ENCODE data around the gene EPB41L4A.
"Not testable (repeated sequence)": the region's sequence is repeated elsewhere in the genome, so short reads cannot be mapped to it uniquely, and the experiment has no call there.

Gene EPB41L4A

GRCh38 chr5:112210430-112211005, 208.6 kb downstream of the EPB41L4A start:
- no peak for DNase-seq (ENCODE audit: low read depth in 2 of 2)

DNA sequence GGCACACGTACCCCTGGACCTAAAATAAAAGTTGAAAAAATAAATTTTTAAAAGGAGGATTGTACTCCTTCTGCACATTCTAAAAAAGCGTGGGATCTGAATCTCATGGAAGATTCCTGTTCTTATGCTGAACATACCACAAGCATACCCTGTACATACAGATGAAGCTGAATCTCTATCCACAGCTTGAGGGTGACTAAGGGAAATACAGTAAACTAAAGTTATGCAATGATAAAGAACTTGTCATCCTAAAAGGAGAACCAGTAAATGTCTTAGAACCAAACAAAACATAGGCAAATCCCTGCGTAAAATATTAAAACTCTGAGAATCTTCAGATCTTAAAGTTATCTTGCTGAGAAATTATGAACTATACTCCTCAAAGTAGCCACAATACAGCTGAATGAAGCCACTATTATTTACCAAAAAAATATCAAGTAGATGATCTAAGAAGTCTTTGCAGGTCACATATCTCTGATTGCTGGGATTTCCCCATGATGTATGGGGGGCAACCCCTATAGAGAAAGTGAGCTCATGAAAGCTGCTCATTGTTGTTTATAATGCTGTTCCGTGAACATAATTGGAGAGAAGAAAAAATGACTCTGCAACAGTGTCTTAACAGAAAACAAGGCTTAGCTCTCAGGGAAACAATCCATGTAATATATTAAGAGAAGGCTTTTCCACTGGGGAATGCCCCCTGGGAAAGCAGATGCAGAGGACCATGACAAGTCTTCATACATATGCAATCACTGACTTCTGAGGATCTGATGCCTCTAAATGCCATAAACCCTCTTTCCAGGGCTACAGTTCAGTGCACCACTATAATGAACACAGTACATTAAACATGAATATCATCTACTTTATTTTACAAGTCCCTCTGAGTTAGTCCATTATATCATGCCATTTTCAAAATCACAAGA, 210.1 kb downstream of the EPB41L4A start:
- no peak for DNase-seq (ENCODE audit: low read depth in 2 of 2)

- DNase-seq (ENCODE audit: low read depth in 2 of 2), result not testable (repeated sequence)
These were observed 210.9 kb downstream of the EPB41L4A start for GRCh38 chr5:112208195-112208594.

- no peak for DNase-seq (ENCODE audit: low read depth in 2 of 2)
These were observed 213.2 kb downstream of the EPB41L4A start for GRCh38 chr5:112205846-112206245.

DNA sequence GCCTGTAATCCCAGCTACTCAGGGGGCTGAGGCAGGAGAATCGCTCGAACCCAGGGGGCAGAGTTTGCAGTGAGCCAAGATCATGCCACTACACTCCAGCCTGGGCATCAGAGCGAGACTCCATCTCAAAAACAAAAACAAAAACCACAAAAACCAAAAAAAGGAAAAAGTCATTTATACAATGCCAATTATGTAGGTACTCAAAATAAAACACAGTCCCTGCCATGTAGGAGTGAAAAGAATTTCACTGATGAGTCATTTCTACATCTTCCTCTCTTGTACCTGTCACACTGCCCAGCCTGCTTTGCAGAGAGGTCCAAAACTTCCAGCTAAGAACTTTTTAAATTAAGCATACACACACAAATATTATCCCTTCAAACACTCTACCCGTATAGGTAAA, 215.8 kb downstream of the EPB41L4A start:
- DNase-seq (ENCODE audit: low read depth in 2 of 2), result no peak

GRCh38 chr5:112202694-112203093, 216.4 kb downstream of the EPB41L4A start:
- no peak for DNase-seq (ENCODE audit: low read depth in 2 of 2)

- no peak for DNase-seq (ENCODE audit: low read depth in 2 of 2)
These were observed 217.9 kb downstream of the EPB41L4A start for GRCh38 chr5:112201141-112201540.

DNA sequence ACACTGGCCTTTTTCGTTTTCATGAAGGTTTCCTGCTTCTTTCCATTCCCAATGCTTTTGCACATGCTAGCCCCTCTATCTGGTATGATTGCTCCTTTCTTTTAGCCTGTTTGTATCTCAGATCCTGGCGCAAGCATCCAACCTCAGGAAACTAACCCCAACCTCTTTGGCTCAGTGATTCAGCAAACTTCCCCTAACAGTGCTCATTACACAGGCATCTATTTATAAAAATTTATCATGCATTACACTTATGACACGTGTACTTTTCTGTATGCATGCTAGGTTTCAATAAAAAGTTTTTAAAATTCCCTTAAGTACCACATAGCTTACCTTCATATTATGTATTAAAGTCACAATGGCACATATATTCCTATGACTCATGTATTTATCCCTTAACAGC, 218.9 kb downstream of the EPB41L4A start:
- DNase-seq (ENCODE audit: low read depth in 2 of 2), result no peak

DNA sequence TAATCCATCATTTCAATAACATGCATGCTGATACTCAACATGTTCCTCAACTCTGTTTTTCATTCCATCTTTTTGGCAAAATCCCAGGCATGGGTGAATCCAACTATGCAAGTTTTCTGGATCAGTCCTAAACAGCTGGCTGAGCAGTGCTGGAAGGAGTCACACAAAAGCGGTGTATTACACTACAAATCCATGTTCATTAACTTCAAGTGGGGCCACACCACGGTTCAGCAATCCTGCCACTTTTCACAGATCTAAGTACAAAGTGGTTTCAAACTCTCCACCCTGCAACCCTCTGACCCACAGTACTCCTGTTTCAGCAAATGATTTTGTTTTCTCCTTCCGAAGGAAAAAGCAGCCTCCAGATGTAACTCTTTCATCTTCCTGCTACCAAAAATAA, 222.5 kb downstream of the EPB41L4A start:
- DNase-seq (ENCODE audit: low read depth in 2 of 2), result no peak

DNA sequence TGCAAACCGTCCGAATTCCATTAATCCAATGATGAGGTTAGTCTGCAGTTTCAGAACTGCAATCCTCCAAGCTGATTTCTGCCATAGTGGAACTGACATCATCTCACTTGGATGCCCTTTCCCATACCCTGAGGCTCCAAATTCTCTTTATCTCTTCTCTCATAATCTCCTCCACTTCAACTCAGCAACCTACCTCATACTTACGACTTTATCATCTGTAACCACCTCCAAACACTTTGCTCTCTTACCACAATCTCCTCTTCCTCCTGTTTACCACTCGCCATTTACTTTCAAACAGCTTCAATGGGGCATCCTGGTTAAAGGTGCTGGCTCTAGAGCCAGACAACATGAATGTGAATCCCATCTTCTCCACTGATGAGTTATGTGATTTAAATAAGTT, 223.2 kb downstream of the EPB41L4A start:
- DNase-seq (ENCODE audit: low read depth in 2 of 2), result no peak

GRCh38 chr5:112192866-112193265, 226.2 kb downstream of the EPB41L4A start:
- no peak for DNase-seq (ENCODE audit: low read depth in 2 of 2)

DNA sequence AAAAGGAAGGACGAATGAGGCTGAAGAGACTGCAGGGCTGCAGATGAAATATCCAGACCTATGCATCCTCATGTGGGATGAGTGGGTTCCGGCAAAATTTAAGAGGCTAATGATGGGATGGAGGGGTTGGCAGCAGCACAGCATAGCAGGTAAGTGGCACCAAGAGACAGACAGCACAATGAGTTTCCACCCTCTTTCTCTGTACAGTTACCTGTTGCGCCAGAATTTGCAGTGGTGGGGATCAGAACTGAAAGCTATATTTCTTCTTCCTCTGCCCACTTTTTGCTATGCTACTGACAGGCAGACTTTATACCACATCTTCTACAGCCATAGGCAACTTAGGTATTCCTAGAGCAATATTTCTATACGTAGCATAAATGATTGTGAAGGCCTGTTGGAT, 227.0 kb downstream of the EPB41L4A start:
- DNase-seq (ENCODE audit: low read depth in 2 of 2), result no peak

DNA sequence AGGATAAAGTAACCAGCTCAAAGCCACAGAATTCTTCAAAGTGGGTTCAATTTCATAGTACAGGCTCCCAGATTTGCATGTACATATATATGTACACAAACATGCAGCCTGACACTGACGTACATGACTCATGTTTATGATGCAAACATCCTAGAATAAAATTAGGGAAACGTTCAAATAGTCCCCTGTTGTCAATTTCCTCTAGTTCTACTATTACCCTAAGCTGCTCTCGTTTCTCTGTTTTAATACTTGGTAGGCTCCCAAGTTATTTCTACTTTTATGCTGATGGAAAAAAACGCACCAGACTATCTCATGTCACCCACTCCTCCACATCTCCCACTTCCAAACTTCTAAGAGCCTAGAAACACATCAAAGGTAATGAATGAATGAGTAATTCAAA, 229.7 kb downstream of the EPB41L4A start:
- no peak for DNase-seq (ENCODE audit: low read depth in 2 of 2)

- no peak for DNase-seq (ENCODE audit: low read depth in 2 of 2)
These were observed 232.6 kb downstream of the EPB41L4A start for GRCh38 chr5:112186401-112186990.

DNA sequence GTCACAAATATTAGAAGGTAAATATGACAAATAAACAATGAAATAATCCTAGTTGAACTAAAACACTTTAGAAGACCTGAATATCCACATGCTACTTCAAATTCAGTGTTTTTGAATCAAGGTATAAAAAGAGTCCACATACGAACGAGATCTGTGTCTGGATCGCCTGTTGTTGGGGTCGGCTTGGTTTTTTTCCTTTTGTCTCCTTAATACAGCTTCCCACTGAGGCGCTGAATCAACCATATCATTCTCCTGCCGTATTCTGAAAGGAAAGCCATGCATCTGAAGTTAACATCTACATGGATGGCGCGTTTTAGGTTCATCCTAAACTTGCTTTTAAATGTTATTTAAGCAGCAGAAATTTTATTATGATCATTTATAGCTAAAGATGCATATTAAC, 235.2 kb downstream of the EPB41L4A start:
- no peak for DNase-seq (ENCODE audit: low read depth in 2 of 2)

DNA sequence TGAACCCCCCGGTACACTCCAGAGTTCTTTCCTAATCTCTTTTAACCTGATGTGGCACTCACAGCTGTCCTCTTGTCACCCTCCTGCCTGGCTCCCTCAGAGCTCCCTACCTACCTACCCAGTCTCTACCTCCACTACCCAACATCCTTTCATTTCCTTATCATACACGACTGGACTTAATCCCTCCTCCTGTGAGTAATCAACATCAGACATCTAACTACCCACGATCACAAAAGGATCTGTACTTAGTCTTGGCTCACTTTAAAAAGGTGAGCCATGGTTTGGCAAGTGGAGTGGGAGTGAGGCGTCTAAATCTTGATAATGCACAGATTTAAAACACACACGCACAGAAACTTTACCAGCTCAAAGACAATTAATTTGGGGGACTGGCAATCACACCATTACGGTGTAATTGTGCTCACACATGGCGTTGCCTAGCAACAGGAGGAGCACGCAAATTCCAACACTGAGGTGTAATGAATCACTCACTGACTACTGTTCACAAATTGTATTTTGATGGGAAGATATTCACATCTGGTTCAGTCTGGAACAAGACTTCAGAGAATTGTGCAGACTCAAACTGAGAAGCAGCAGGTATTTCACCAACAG, 235.9 kb downstream of the EPB41L4A start:
- no peak for DNase-seq (ENCODE audit: low read depth in 2 of 2)

- no peak for DNase-seq (ENCODE audit: low read depth in 2 of 2)
These were observed 239.8 kb downstream of the EPB41L4A start for GRCh38 chr5:112179290-112179689.

DNA sequence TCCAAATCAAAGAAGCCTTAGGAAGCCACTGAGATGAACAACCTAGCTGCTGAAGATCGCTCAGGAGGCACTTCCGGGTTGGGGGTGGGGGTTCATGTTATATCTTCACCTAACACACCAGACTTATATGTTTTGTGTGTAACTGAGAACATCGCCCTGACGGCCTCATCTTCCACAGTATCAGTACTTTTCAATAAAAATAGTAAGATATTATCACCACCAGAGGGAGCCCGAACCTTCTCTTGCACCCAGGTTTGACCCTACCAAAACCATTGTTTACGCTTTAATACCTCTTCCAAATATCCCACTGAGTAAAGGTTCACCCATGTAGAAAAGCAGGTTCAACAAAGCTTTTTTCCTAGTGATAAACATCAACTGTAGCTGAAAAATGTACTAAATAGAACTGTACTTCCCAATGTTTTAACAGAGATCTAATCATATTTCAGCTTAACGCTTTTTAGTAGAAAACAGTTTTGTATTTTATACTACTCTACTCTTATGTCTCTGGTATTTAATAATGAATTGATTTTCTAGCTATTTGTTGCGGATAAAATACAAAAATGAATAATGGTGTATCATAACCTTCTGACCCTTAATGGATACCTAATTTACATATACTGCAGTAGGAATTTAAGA, 244.0 kb downstream of the EPB41L4A start:
- no peak for DNase-seq (ENCODE audit: low read depth in 2 of 2)

DNA sequence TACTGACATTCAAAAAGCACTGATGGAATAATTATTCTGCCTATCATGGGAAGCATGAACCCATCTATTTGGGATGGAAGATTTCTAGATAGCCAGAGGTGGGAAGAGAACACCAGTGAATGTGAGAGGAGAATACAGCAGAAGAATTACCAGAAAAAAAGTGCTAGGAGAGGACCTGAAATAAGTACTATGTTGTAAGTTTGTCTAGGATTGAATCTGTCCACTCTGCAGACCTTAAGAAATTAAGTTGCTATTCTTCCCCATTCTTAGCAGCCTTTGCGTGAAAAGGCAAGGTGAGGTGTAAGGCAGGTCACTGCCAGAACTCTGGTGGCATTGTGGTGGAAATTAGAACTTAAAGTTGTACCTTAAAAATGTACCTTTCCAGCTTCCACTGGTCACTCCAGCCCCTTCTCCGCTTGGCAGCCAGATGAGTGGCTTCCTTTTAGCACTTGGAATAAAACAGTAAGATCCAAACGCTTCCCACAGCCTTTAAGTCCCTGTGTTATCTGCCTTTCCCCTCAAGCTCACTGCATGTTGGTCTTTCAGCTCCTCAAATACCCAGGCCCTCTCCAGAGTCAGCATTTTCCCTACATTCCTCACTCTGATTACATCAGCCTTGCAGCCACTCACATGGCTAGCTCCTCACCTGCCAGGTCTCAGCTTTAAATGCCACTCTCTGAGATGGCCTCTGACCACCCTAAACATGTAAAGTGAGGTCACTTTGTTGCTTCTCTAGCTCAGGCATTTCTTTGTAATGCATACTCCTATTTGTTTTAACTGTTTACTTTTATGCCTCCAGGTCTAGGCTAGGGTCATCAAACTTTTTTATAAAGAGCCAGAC, 253.0 kb downstream of the EPB41L4A start:
- no peak for DNase-seq (ENCODE audit: low read depth in 2 of 2)

DNA sequence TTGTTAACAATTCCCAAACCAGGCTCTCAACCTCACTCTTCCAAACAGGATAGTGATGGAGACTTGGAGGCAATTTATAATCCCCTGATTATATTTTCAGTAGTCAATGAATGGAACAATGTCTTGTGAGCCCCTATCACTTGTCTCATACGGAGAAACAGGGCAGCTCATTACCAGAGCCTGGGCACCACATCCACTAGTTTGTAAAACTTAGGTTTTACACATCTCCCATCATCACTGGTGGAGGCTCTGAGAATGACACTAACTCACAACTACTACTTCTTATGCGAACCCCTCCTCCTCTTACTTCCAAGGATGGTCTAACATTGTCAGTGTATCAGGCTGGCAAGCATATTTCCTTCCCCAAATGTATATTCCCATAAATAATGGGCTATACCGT, 253.7 kb downstream of the EPB41L4A start:
- no peak for DNase-seq (ENCODE audit: low read depth in 2 of 2)

GRCh38 chr5:112163435-112163834, 255.6 kb downstream of the EPB41L4A start:
- no peak for DNase-seq (ENCODE audit: low read depth in 2 of 2)
